ENCODE results near the gene APBA2. TPM values are rescaled to one million over a fixed set of nuclear protein-coding genes. Genes with fewer than 3 reads are reported as not detected.
A peak's percentile ranks its signal among the peaks of the same experiment; 100 is the strongest.

Gene APBA2
- total RNA-seq, 2 experiments from 2014 or later, result not detected

DNA sequence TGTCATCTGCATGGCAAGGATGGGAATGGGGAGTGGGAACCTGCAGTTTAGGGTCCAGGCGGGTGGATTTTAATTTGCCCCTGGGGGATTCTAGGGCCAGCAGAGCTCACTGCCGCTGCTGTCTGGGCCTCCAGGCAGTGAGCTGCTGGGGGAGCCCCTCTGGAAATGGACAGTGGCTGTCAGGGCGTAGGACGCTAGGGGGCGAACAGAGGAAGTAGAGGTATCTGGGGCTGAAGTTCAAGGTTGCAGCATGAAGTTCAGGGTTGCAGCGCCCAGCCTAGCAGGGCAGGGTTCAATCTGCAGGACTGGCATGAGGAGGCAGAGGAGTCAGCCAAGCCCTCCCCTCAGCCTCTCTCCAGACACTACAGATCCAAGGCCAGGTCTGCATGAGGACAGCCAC lies 49.5 kb downstream of the APBA2 start:
- intact Hi-C loops (cut with micrococcal nuclease; ENCODE audit: unreplicated experiment), result loop anchor here (2.0 kb wide), 1 partner anchor 39 kb away; no protein-coding TSS in a partner anchor
- peaks cover 14% of the 10 kb centered on the region for H3K4me1 ChIP-seq (ENCODE audit: insufficient read depth, low read length, poor library complexity, severe bottlenecking)
- no peak overlapping the region; the same call in 1 of the 2 replicates for H2AFZ ChIP-seq (ENCODE audit: low read length)
- POLR2A ChIA-PET, result no interaction called here
- H3K4me3 ChIP-seq (ENCODE audit: low read depth, low read length, poor library complexity, severe bottlenecking), result no peak overlapping the region
- no peaks in the 10 kb centered on the region for H3K79me2 ChIP-seq (ENCODE audit: insufficient read depth, low read depth, low read length)
- no peak overlapping the region for H3K4me2 ChIP-seq (ENCODE audit: low read length)
- no peak overlapping the region for H3K27ac ChIP-seq (ENCODE audit: low read depth, low read length, poor library complexity, severe bottlenecking)
- no peaks in the 10 kb centered on the region for H3K36me3 ChIP-seq (ENCODE audit: insufficient read depth, low read length)
- BruUV-seq (replicated peaks), result no TSS peak
- H3K9me2 ChIP-seq (ENCODE audit: insufficient read depth, low read length), result no peaks in the 10 kb centered on the region
- no peaks in the 10 kb centered on the region for H4K20me1 ChIP-seq (ENCODE audit: insufficient read depth, low read length)
- DNase-seq (ENCODE audit: low spot score), result peak; percentile 48
- CTCF ChIA-PET (ENCODE audit: unreplicated experiment), result no interaction called here
- H3K9me3 ChIP-seq (ENCODE audit: low read length), result no peaks in the 10 kb centered on the region
- TF ChIP-seq, protein P1, sequence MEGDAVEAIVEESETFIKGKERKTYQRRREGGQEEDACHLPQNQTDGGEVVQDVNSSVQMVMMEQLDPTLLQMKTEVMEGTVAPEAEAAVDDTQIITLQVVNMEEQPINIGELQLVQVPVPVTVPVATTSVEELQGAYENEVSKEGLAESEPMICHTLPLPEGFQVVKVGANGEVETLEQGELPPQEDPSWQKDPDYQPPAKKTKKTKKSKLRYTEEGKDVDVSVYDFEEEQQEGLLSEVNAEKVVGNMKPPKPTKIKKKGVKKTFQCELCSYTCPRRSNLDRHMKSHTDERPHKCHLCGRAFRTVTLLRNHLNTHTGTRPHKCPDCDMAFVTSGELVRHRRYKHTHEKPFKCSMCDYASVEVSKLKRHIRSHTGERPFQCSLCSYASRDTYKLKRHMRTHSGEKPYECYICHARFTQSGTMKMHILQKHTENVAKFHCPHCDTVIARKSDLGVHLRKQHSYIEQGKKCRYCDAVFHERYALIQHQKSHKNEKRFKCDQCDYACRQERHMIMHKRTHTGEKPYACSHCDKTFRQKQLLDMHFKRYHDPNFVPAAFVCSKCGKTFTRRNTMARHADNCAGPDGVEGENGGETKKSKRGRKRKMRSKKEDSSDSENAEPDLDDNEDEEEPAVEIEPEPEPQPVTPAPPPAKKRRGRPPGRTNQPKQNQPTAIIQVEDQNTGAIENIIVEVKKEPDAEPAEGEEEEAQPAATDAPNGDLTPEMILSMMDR (conservative IDR thresholded peaks at IDR 0.05; ENCODE audit: low read length), result peak; percentile 75
- TF ChIP-seq EZH2phosphoT487 (IDR thresholded peaks at IDR 0.05; ENCODE audit: borderline replicate concordance, low read depth, low read length), result no peak

DNA sequence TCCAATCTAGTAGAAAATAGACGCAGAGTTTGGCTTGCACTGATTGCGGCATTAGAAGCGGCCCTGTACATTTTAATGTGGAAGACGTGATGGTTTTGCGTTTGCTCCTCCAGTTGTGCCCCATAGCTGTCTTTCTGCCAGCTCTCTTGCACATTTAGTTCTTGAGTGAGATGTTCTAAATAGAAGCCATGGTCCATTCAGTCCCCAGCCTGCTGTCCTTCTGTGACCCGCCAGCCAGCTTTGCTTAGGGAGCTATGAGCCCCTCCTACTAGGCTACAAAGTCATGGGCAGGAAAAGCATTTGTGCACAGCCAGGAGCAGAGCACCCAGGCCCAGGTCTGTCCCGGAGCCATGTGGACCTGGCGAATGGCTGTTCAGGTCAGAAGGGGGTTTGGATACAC lies 50.3 kb downstream of the APBA2 start:
- TF ChIP-seq EZH2phosphoT487 (IDR thresholded peaks at IDR 0.05; ENCODE audit: borderline replicate concordance, low read depth, low read length), result no peak
- TF ChIP-seq, protein P1 (conservative IDR thresholded peaks at IDR 0.05; ENCODE audit: low read length), result no peak
- intact Hi-C loops (cut with micrococcal nuclease; ENCODE audit: unreplicated experiment), result no loop called here
- H3K4me3 ChIP-seq (ENCODE audit: low read depth, low read length, poor library complexity, severe bottlenecking), result no peak overlapping the region
- no peaks in the 10 kb centered on the region for H3K79me2 ChIP-seq (ENCODE audit: insufficient read depth, low read depth, low read length)
- no peak overlapping the region for H2AFZ ChIP-seq (ENCODE audit: low read length)
- no peak overlapping the region for H3K4me2 ChIP-seq (ENCODE audit: low read length)
- no peaks in the 10 kb centered on the region for H3K9me2 ChIP-seq (ENCODE audit: insufficient read depth, low read length)
- H3K9me3 ChIP-seq (ENCODE audit: low read length), result no peaks in the 10 kb centered on the region
- no TSS peak for BruUV-seq (replicated peaks)
- POLR2A ChIA-PET, result interaction anchor here (0.6 kb wide), 1 partner anchor 59 kb away, joined by 3 read pairs; no protein-coding TSS in a partner anchor
- CTCF ChIA-PET (ENCODE audit: unreplicated experiment), result interaction anchor here (0.6 kb wide), 1 partner anchor 39 kb away, joined by 4 read pairs; no protein-coding TSS in a partner anchor
- no peak overlapping the region for H3K27ac ChIP-seq (ENCODE audit: low read depth, low read length, poor library complexity, severe bottlenecking)
- H3K4me1 ChIP-seq (ENCODE audit: insufficient read depth, low read length, poor library complexity, severe bottlenecking), result peaks cover 14% of the 10 kb centered on the region
- DNase-seq (ENCODE audit: low spot score), result no peak
- no peaks in the 10 kb centered on the region for H3K36me3 ChIP-seq (ENCODE audit: insufficient read depth, low read length)
- H4K20me1 ChIP-seq (ENCODE audit: insufficient read depth, low read length), result no peaks in the 10 kb centered on the region

DNA sequence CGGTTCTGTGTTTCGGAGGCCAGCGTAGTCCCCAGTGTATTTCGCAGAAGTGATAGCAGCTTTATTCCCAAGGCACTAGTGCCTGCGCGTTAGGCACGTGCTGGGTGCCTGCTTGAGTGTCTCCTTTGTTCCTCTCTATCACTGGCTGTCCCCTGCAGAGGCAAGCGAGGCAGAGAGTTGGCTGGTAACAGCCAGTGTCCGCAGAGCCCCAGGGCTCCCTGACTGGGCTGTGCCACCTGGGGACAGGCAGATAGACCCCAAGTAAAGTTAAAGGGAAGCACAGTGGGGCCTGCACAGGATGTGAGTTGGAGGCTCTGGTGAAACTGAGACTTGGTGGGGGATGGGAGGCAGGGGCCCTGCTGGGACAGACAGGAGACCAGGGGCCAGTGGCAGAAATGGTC lies 50.7 kb downstream of the APBA2 start:
- Histone ChIP-seq H3K36me3 (ENCODE audit: insufficient read depth, low read length) (no peaks in the 10 kb centered on the region), H3K9me3 (ENCODE audit: low read length) (no peaks in the 10 kb centered on the region), H2AFZ (ENCODE audit: low read length) (peak overlapping the region; percentile 30; the same call in 1 of the 2 replicates), H4K20me1 (ENCODE audit: insufficient read depth, low read length) (no peaks in the 10 kb centered on the region), H3K79me2 (ENCODE audit: insufficient read depth, low read depth, low read length) (no peaks in the 10 kb centered on the region), H3K27ac (ENCODE audit: low read depth, low read length, poor library complexity, severe bottlenecking) (no peak overlapping the region), H3K4me2 (ENCODE audit: low read length) (no peak overlapping the region), H3K4me3 (ENCODE audit: low read depth, low read length, poor library complexity, severe bottlenecking) (no peak overlapping the region), H3K4me1 (ENCODE audit: insufficient read depth, low read length, poor library complexity, severe bottlenecking) (peaks cover 14% of the 10 kb centered on the region), H3K9me2 (ENCODE audit: insufficient read depth, low read length) (no peaks in the 10 kb centered on the region)
- POLR2A ChIA-PET, result interaction anchor here (0.6 kb wide), 2 partner anchors 54 to 59 kb away, joined by 3 to 4 read pairs; no protein-coding TSS in a partner anchor
- CTCF ChIA-PET (ENCODE audit: unreplicated experiment), result no interaction called here
- BruUV-seq (replicated peaks), result no TSS peak
- intact Hi-C loops (cut with micrococcal nuclease; ENCODE audit: unreplicated experiment), result no loop called here
- no peak for DNase-seq (ENCODE audit: low spot score)
- TF ChIP-seq, protein P1 (conservative IDR thresholded peaks at IDR 0.05; ENCODE audit: low read length), result no peak
- no peak for TF ChIP-seq EZH2phosphoT487 (IDR thresholded peaks at IDR 0.05; ENCODE audit: borderline replicate concordance, low read depth, low read length)

Data from OCI-LY7 (cell line).